ENCODE results near the gene CORIN.

DNA sequence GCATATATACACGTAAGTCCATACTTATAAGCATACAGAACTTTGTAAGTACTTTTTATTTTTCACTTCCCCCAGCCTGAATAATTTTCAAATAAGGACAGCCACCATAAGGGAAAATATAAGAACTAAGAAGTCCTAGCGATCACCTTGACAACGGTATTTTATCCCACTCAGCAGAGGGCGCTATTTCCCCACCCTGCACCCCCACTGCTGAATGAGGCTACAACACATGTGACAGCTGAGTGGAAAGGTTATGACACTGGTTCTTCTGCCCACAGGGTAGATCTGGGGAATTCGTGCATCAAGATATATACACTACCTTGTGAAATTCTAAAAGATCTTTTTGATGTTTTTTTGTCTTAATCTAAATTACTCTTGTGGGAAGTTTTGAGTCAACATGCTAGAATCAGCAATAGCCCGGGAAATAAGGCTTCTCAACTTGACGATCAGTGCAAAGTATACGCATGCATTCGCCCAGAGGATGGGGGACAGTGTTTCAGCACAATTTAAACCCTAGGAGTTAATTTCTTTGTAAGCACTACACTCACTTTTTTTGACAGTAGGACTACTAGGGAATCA is 151.5 kb downstream of the CORIN start:
- TF ChIP-seq CTCF (IDR thresholded peaks at IDR 0.05; ENCODE audit: low read length) (peak; percentile 81), EZH2 (optimal IDR thresholded peaks at IDR 0.05; ENCODE audit: low read depth, low read length) (no peak)

Data from MM.1S (cell line).